ENCODE results near the gene WFDC5. TPM values are rescaled to one million over a fixed set of nuclear protein-coding genes. Genes with fewer than 3 reads are reported as not detected.

The WFDC5 gene
- total and polyA plus RNA-seq, 5 donors from 2014 or later, result not detected

GRCh38 chr20:45094864-45095574 is 20.0 kb downstream of the WFDC5 start:
- Mint-ChIP-seq H3K27me3 (peaks cover 28% of the 10 kb centered on the region), H3K4me1 (peaks cover 5 to 25% (median 11%) of the 10 kb centered on the region in 4 donors), H3K27ac (peak overlapping the region in 1 of 3 donors; percentile 36), H3K36me3 (no peaks in the 10 kb centered on the region), H3K4me3 (no peak overlapping the region), H3K9me3 (no peaks in the 10 kb centered on the region)
- Histone ChIP-seq H3K9me3 (ENCODE audit: control insufficient read depth in 2 of 2, low read length in 2 of 2) (no peaks in the 10 kb centered on the region), H3K4me3 (ENCODE audit: low read depth, low read length) (no peak overlapping the region), H3K36me3 (ENCODE audit: control insufficient read depth, insufficient read depth, low read length) (peaks cover 2% of the 10 kb centered on the region), H3K27ac (ENCODE audit: insufficient read depth, low read length, poor library complexity, severe bottlenecking) (no peak overlapping the region), H3K27me3 (ENCODE audit: control insufficient read depth, insufficient read depth, low read length) (peaks cover 15% of the 10 kb centered on the region), H3K4me1 (ENCODE audit: control insufficient read depth, insufficient read depth, low read length, poor library complexity, severe bottlenecking) (peaks cover 19% of the 10 kb centered on the region)
- no peak for ATAC-seq (ENCODE audit: low read depth in 2 of 2)
- DNase-seq, result no peak

- peaks cover 19% of the 10 kb centered on the region for H3K4me1 ChIP-seq (ENCODE audit: control insufficient read depth, insufficient read depth, low read length, poor library complexity, severe bottlenecking)
- H3K4me1 Mint-ChIP-seq, result peaks cover 5 to 21% (median 9%) of the 10 kb centered on the region in 4 donors
- H3K27ac ChIP-seq (ENCODE audit: insufficient read depth, low read length, poor library complexity, severe bottlenecking), result no peak overlapping the region
- no peaks in the 10 kb centered on the region for H3K36me3 Mint-ChIP-seq
- DNase-seq (no peak), ATAC-seq (ENCODE audit: low read depth in 2 of 2) (no peak)
- H3K27me3 ChIP-seq (ENCODE audit: control insufficient read depth, insufficient read depth, low read length), result peaks cover 6% of the 10 kb centered on the region
- no peaks in the 10 kb centered on the region for H3K9me3 Mint-ChIP-seq
- H3K36me3 ChIP-seq (ENCODE audit: control insufficient read depth, insufficient read depth, low read length), result peaks cover 2% of the 10 kb centered on the region
- H3K4me3 Mint-ChIP-seq, result peak overlapping the region in 1 of 4 donors; percentile 15
- H3K9me3 ChIP-seq (ENCODE audit: control insufficient read depth in 2 of 2, low read length in 2 of 2), result no peaks in the 10 kb centered on the region
- H3K27ac Mint-ChIP-seq, result peak overlapping the region in 1 of 3 donors; percentile 30
- peaks cover 20% of the 10 kb centered on the region for H3K27me3 Mint-ChIP-seq
- no peak overlapping the region for H3K4me3 ChIP-seq (ENCODE audit: low read depth, low read length)
Measured at GRCh38 chr20:45094201-45094600, 20.8 kb downstream of the WFDC5 start.

GRCh38 chr20:45092898-45093297 is 22.1 kb downstream of the WFDC5 start:
- Histone ChIP-seq H3K27ac (ENCODE audit: insufficient read depth, low read length, poor library complexity, severe bottlenecking) (no peak overlapping the region), H3K27me3 (ENCODE audit: control insufficient read depth, insufficient read depth, low read length) (no peaks in the 10 kb centered on the region), H3K4me3 (ENCODE audit: low read depth, low read length) (no peak overlapping the region), H3K9me3 (ENCODE audit: control insufficient read depth in 2 of 2, low read length in 2 of 2) (no peaks in the 10 kb centered on the region), H3K36me3 (ENCODE audit: control insufficient read depth, insufficient read depth, low read length) (peaks cover 4% of the 10 kb centered on the region), H3K4me1 (ENCODE audit: control insufficient read depth, insufficient read depth, low read length, poor library complexity, severe bottlenecking) (peaks cover 10% of the 10 kb centered on the region)
- ATAC-seq (ENCODE audit: low read depth in 2 of 2), result no peak
- no peaks in the 10 kb centered on the region for H3K9me3 Mint-ChIP-seq
- peaks cover 13% of the 10 kb centered on the region for H3K27me3 Mint-ChIP-seq
- H3K4me3 Mint-ChIP-seq, result no peak overlapping the region
- peaks cover 2% of the 10 kb centered on the region for H3K36me3 Mint-ChIP-seq
- peaks cover 5 to 16% (median 8%) of the 10 kb centered on the region in 4 donors for H3K4me1 Mint-ChIP-seq
- no peak for DNase-seq
- peak overlapping the region in 1 of 3 donors; percentile 27 for H3K27ac Mint-ChIP-seq

- Mint-ChIP-seq H3K27me3 (peaks cover 4% of the 10 kb centered on the region), H3K27ac (peak overlapping the region in 1 of 3 donors; percentile 73), H3K4me1 (peaks cover 5 to 14% (median 10%) of the 10 kb centered on the region in 4 donors), H3K4me3 (no peak overlapping the region), H3K36me3 (peaks cover 16% of the 10 kb centered on the region), H3K9me3 (no peaks in the 10 kb centered on the region)
- ATAC-seq (ENCODE audit: low read depth in 2 of 2) (no peak), DNase-seq (no peak)
- Histone ChIP-seq H3K27me3 (ENCODE audit: control insufficient read depth, insufficient read depth, low read length) (no peaks in the 10 kb centered on the region), H3K4me3 (ENCODE audit: low read depth, low read length) (no peak overlapping the region), H3K9me3 (ENCODE audit: control insufficient read depth in 2 of 2, low read length in 2 of 2) (no peaks in the 10 kb centered on the region), H3K4me1 (ENCODE audit: control insufficient read depth, insufficient read depth, low read length, poor library complexity, severe bottlenecking) (peaks cover 3% of the 10 kb centered on the region), H3K36me3 (ENCODE audit: control insufficient read depth, insufficient read depth, low read length) (peaks cover 11% of the 10 kb centered on the region), H3K27ac (ENCODE audit: insufficient read depth, low read length, poor library complexity, severe bottlenecking) (no peak overlapping the region)
Measured at GRCh38 chr20:45091366-45091765, 23.6 kb downstream of the WFDC5 start.

- peaks cover 16% of the 10 kb centered on the region for H3K36me3 ChIP-seq (ENCODE audit: control insufficient read depth, insufficient read depth, low read length)
- peaks cover under 1% of the 10 kb centered on the region for H3K4me1 ChIP-seq (ENCODE audit: control insufficient read depth, insufficient read depth, low read length, poor library complexity, severe bottlenecking)
- Mint-ChIP-seq H3K4me1 (peaks cover 0 to 13% (median 8%) of the 10 kb centered on the region in 4 donors), H3K27me3 (peaks cover 4% of the 10 kb centered on the region), H3K4me3 (no peak overlapping the region), H3K27ac (no peak overlapping the region), H3K36me3 (peaks cover 25% of the 10 kb centered on the region), H3K9me3 (peaks cover 0 to 3% (median 0%) of the 10 kb centered on the region in 7 donors)
- no peaks in the 10 kb centered on the region for H3K9me3 ChIP-seq (ENCODE audit: control insufficient read depth in 2 of 2, low read length in 2 of 2)
- no peak for ATAC-seq (ENCODE audit: low read depth in 2 of 2)
- H3K4me3 ChIP-seq (ENCODE audit: low read depth, low read length), result no peak overlapping the region
- H3K27ac ChIP-seq (ENCODE audit: insufficient read depth, low read length, poor library complexity, severe bottlenecking), result no peak overlapping the region
- DNase-seq, result no peak
- H3K27me3 ChIP-seq (ENCODE audit: control insufficient read depth, insufficient read depth, low read length), result no peaks in the 10 kb centered on the region
Measured at GRCh38 chr20:45090481-45090880, 24.5 kb downstream of the WFDC5 start.

- peak overlapping the region in 1 of 3 donors; percentile 5 for H3K27ac Mint-ChIP-seq
- H3K27me3 ChIP-seq (ENCODE audit: control insufficient read depth, insufficient read depth, low read length), result no peaks in the 10 kb centered on the region
- no peaks in the 10 kb centered on the region for H3K27me3 Mint-ChIP-seq
- peaks cover 37% of the 10 kb centered on the region for H3K36me3 Mint-ChIP-seq
- H3K4me1 ChIP-seq (ENCODE audit: control insufficient read depth, insufficient read depth, low read length, poor library complexity, severe bottlenecking), result no peaks in the 10 kb centered on the region
- peaks cover 5 to 17% (median 12%) of the 10 kb centered on the region in 4 donors for H3K4me1 Mint-ChIP-seq
- H3K27ac ChIP-seq (ENCODE audit: insufficient read depth, low read length, poor library complexity, severe bottlenecking), result no peak overlapping the region
- H3K4me3 ChIP-seq (ENCODE audit: low read depth, low read length), result no peak overlapping the region
- peaks cover 0 to 3% (median 0%) of the 10 kb centered on the region in 7 donors for H3K9me3 Mint-ChIP-seq
- DNase-seq (no peak), ATAC-seq (ENCODE audit: low read depth in 2 of 2) (no peak)
- H3K9me3 ChIP-seq (ENCODE audit: control insufficient read depth in 2 of 2, low read length in 2 of 2), result no peaks in the 10 kb centered on the region
- H3K4me3 Mint-ChIP-seq, result no peak overlapping the region
- H3K36me3 ChIP-seq (ENCODE audit: control insufficient read depth, insufficient read depth, low read length), result peaks cover 20% of the 10 kb centered on the region
Measured at GRCh38 chr20:45088247-45088646, 26.7 kb downstream of the WFDC5 start.

GRCh38 chr20:45087814-45088213 is 27.2 kb downstream of the WFDC5 start:
- Histone ChIP-seq H3K4me1 (ENCODE audit: control insufficient read depth, insufficient read depth, low read length, poor library complexity, severe bottlenecking) (no peaks in the 10 kb centered on the region), H3K27ac (ENCODE audit: insufficient read depth, low read length, poor library complexity, severe bottlenecking) (no peak overlapping the region), H3K9me3 (ENCODE audit: control insufficient read depth in 2 of 2, low read length in 2 of 2) (peaks cover 2 to 4% of the 10 kb centered on the region in 2 experiments), H3K36me3 (ENCODE audit: control insufficient read depth, insufficient read depth, low read length) (peaks cover 24% of the 10 kb centered on the region), H3K27me3 (ENCODE audit: control insufficient read depth, insufficient read depth, low read length) (no peaks in the 10 kb centered on the region), H3K4me3 (ENCODE audit: low read depth, low read length) (no peak overlapping the region)
- peaks cover 0 to 3% (median under 1%) of the 10 kb centered on the region in 7 donors for H3K9me3 Mint-ChIP-seq
- no peak overlapping the region for H3K4me3 Mint-ChIP-seq
- H3K27ac Mint-ChIP-seq, result peak overlapping the region in 1 of 3 donors; percentile 5
- ATAC-seq (ENCODE audit: low read depth in 2 of 2), result no peak
- H3K36me3 Mint-ChIP-seq, result peaks cover 42% of the 10 kb centered on the region
- H3K27me3 Mint-ChIP-seq, result no peaks in the 10 kb centered on the region
- DNase-seq, result no peak
- peaks cover 5 to 17% (median 12%) of the 10 kb centered on the region in 4 donors for H3K4me1 Mint-ChIP-seq

Data from CD4-positive, CD25-positive, alpha-beta regulatory T cell (primary cell).